A673 (cell line): ENCODE results near the gene XYLT1.

ENCODE experiments used
- CTCF ChIP-seq: fragments of 300-800, 200-600 bp; sonication (generic); conservative IDR thresholded peaks from 2 replicates; pipeline ENCODE4 v1.5.1; 2017; ENCODE audit warnings: low read depth, mild to moderate bottlenecking, antibody characterized with exemption, low read length, moderate library complexity, mixed read lengths
- EZH2 ChIP-seq: fragments of 200-600 bp; sonication (generic); IDR thresholded peaks from 2 replicates; pipeline ENCODE4 v1.6.1; 2017; ENCODE audit warnings: borderline replicate concordance, low read depth, mild to moderate bottlenecking, mixed read lengths, antibody characterized with exemption, low read length; ENCODE audit not compliant: poor library complexity, severe bottlenecking

- no peak for TF ChIP-seq EZH2
- TF ChIP-seq CTCF, result no peak
These were observed 319.4 kb downstream of the XYLT1 start for GRCh38 chr16:17151335-17151734.
